Pons (tissue), 1 donor: ENCODE results near the gene TMPRSS2.

Experiments used
- DNase-seq: peaks from one replicate; pipeline ENCODE4 v3.0.0-alpha.2; 2016; ENCODE audit warnings: low spot score

Gene TMPRSS2

DNA sequence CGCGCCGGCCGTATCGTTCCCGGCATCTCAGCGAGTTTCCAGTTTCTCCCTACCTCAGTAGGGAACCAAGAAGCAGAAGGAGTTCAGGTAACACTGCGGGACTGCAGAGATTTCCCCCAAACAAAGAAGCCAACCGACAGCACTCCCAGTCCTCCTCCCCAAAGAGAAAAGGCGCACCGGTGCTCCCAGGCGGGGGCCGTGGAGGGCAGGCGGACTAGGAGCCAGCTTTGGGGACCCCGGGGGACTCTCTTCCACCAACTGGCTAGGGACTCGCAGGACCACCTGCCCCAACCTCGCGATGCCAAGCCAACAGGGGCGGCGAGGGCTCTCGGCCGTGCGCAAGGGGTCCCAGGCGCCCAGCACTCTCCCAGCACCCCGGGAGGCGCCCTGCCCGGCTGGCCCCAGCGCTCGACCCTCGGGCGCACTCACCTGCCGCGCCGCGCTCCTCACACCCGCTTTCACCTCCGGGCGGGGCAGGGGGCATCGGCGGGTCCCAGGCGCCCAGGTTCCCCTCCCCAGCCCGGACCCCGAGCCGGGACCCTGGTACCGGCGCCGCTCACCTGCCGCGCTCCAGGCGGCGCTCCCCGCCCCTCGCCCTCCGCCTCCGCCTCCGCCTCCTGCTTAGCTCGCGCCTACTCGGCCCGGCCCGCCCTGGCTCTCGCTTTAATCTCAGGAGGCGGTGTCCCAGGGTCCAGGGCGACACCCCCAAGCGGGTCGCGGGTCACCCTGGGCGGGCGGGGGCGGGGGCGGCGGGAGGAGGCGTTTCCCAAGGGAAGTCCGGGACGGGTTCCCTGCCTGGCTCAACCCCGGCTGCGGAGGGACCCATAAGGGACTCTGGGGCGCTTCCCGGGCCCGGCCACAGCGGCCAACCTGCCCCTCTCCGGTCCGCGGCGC, at the start of gene TMPRSS2:
TSS of gene TMPRSS2 (minus strand) at position 638 of the 894 bp plus-strand sequence. CDS start 10,025 bp downstream, outside the sequence.
- no peak for DNase-seq

GRCh38 chr21:41555057-41555456, 47.1 kb upstream of the TMPRSS2 start:
- no peak for DNase-seq

DNA sequence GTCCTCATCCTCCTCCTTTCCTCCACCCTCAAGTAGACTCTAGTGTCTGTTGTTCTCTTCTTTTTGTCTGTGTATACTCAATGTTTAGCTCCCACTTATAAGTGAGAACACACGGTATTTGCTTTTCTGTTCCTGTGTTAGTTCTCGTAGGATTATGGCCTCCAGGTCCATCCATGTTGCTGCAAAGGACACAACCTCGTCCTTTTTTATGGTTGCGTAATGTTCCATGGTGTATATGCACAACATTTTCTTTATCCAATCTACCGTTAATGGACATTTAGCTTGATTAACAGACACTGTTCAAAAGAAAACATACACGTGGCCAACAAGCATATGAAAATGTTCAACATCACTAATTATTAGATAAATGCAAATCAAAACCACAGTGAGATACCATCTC, 44.3 kb upstream of the TMPRSS2 start:
- DNase-seq = no peak

- DNase-seq = no peak
These were observed 40.8 kb upstream of the TMPRSS2 start for GRCh38 chr21:41548781-41549180.

DNA sequence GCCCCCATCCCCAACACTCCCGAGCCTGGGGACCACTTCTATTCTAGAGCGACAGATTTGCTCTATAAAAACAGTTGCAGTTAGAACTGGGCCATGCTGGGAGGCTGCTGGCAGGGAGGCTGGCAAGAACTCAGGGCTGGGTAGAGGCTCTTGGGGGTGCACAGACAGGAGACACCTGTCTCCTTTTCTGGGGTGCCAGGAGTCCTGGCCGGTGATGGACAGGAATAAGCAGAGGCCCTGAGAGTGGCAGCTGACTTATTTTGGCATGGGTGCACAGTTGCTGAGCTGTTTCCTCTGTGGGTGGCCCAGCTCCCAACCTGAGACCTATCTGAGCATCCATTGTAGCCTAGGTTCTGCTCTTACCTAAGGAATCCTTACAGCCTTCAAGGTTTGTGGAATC, 39.2 kb upstream of the TMPRSS2 start:
- no peak for DNase-seq

DNA sequence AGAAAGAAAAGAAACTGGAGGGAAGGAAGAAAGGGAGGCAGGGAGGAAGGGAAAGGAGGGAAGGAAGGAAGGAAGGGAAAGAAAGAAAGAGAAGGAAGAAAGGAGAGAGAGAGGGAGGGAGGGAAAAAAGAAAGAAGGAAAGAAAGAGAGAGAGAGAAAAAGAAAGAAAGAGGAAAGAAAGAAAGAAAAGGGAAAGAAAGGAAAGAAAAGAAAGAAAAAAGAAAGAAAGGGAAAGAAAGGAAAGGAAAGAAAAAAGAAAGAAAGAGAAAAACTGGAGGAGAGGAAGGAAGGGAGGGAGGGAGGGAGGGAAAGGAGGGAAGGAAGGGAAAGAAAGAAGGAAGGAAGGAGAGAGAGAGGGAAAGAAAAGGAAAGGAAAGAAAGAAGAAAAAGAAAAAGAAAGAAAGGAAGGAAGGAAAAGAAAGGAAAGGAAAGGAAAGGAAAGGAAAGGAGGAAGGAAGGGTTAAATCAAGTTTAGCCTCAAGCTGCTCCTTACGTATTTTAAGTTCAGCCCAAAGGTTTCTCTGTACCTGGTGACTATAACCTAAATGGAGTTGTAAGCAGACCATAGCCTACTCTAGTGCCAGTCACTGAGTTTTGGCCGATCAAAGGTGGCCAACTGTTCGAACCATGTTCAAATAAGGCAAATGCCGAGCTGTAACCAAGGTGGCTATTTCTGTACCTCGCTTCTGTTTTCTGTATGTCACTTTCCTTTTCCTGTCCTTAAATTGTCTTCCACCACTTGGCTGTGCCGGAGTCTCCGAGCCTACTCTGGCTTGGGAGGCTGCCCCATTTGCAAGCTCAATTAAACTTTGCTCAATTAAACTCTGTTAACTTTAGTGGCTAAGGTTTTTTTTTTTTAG, 37.8 kb upstream of the TMPRSS2 start:
- DNase-seq = no peak

DNA sequence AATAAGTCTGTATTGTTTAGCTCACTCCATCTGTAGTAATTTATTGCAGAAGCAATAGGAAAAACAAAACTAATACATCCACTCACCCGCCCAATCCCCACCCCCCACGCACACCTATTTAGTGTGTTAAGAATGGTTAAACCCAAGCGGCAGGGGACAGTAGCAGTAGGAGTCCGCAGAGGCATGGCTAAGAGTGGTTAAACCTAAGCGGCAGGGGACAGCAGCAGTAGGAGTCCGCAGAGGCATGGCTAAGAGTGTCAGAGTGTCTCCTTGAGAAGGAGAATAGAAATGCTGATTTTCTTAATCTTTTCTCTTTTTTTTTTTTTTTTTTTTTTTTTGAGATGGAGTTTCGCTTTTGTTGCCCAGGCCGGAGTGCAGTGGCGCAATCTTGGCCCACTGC, 34.8 kb upstream of the TMPRSS2 start:
- no peak for DNase-seq

DNA sequence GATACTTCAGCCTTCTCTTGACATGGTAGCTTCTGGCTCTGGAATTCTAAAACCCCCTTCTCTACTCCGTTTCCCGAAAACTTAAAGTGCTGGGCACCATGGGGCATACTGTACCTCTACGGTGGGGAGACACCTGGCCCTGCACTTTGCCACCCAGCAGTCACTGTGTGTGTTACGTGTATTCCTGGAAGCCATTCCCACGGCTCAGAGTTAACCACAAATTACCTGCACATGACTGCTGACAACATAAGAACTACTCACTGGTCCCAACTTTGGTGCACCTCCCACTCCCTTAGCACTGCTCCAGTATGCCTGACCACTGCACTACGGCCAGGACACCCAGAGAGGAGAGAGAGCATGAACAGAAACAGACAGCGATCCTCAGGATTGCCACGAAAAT, 29.4 kb upstream of the TMPRSS2 start:
- DNase-seq = no peak

GRCh38 chr21:41536827-41537103, 28.8 kb upstream of the TMPRSS2 start:
- no peak for DNase-seq

- DNase-seq = no peak
These were observed 28.3 kb upstream of the TMPRSS2 start for GRCh38 chr21:41536076-41536826.

DNA sequence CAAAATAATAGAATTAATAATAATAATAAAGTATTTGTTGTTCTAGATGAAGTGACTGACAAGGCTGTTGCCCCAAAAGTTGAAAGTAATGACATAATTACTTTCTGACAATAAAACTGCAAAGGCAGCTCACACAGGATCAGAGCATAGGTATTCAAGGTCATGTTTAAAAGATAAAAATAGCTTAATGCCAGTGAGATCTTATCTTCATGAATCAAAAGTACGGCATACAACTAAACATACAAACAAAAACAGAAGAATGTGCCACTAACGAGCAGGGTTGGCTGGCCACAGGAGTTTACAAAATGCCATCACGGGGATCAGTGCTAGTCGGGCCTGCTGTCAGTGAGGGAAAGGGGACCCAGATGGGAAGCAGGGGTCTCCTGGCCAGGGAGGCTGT, 22.4 kb upstream of the TMPRSS2 start:
- DNase-seq = no peak

- no peak for DNase-seq
These were observed 21.8 kb upstream of the TMPRSS2 start for GRCh38 chr21:41529769-41530168.

GRCh38 chr21:41526478-41527087, 18.6 kb upstream of the TMPRSS2 start:
- DNase-seq = no peak

DNA sequence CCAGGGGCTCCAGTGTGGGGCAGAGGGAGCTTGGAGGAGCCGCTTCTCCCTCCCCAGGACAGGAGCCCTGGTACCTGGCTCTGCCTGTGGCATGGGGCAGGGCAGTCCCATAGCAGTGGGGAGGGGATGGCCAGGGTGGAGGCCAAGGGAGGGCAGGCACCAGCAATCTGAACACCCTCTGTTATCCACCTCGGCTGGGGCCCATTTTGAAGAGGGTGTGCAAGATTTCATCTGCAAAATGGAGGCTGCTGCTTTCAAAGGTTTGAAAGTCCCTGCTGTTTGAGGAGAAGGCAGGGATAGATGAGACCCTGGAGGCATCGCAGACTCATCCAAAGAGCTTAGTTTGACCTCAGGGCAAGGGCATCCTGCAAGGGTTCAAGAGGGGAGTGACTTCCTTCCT, 15.2 kb upstream of the TMPRSS2 start:
- no peak for DNase-seq

DNA sequence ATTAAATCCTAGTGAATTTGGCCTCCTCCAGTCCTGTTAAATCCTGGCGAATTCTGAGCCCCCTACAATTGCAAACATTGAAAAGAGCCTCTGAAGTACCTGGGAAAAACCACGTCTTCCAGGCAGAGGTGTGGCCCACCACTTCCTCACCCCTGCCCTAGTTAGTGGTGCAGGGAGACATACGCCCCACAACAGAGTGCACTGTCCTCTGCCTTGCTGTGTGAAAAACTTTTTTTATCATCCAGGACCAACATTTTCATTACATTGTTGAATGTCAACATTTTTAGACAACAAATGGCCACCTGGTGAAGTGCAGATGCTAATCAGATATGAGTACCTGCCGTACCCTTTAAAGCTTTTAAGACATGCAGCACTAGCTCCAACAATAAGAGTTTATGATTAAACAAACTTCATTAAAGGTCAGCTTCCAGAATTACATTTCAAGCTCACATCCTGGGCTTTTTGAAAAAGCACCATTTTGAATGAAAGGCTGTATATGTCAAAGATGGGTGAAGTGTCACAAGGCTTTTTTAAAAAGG, 13.6 kb upstream of the TMPRSS2 start:
- DNase-seq = no peak

GRCh38 chr21:41520560-41521442, 12.8 kb upstream of the TMPRSS2 start:
- DNase-seq = no peak

- no peak for DNase-seq
These were observed 12.0 kb upstream of the TMPRSS2 start for GRCh38 chr21:41519806-41520559.

DNA sequence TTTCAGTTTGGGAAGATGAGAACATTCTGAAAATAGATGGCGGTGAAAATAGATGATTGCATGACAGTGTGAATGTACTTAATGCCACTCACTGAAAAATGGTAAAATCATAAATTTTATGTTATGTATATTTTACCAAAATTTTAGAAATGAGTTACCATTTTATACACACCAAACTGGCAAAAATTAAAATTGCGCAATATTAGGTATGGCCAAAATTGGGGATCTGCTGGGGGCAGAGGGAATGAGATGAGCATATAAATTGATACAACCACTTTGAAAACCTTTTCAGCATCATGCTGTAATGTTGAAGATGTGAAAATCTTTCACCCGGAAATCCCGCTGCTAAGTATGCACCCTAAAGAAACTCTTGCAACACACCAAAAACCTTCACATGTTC, 10.8 kb upstream of the TMPRSS2 start:
- no peak for DNase-seq

DNA sequence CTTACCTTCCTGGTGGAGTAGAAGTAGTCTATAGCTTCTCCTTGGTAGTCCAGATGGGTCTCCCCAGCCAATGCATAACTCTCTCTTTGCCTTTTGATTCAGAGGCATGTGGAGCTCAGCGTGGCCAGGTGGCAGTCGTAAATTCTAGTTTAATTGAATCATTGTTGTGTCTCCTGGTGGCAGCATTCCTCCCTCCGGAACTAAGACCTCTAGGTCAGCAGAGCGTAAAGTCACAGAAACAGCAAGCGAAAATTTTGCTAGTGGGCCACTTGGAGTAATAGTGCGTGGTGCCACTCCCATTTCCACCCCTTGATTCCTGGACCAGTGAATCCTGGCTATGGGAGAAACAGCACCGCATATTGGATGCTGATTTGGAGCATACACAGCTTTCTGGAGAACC, 3.9 kb upstream of the TMPRSS2 start:
- DNase-seq = no peak

DNA sequence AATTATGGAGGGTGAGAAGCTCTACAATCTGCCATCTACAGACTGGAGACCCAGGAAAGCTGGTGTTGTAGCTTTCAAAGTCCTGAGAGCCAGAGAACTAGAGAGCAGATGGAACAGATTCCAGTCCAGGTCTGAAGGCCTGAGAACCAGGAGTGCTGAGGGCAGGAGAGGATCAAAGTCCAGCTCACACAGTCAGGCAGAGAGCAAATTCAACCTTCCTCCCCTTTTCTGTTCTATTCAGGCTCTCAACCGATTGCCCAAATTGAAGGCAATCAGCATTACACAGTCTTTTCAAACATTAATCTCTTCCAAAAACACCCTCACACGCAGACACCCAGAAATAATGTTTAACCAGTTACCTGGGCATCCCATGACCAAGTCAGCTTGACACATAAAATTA, 2.5 kb upstream of the TMPRSS2 start:
- no peak for DNase-seq
